Stimulated activated CD8-positive, alpha-beta memory T cell treated with anti-CD3 and anti-CD28 coated beads, Interleukin-4, amount 100 ng/mL, for 1 hour (primary cell): ENCODE measurements around the gene ABCA9.
"Not testable (repeated sequence)": the region's sequence is repeated elsewhere in the genome, so short reads cannot be mapped to it uniquely, and the experiment has no call there.

ENCODE experiments used
- DNase-seq, 2 donors: peaks; one replicate each; pipeline ENCODE4 v3.0.0-alpha.2; 2020; ENCODE audit warnings: low read depth in 2 of 2, low spot score in 1 of 2

The ABCA9 gene

GRCh38 chr17:68954146-68954896 lies 106.4 kb downstream of the ABCA9 start:
- no peak for DNase-seq

GRCh38 chr17:68953340-68953997 lies 107.3 kb downstream of the ABCA9 start:
- no peak for DNase-seq

GRCh38 chr17:68950725-68951124 lies 110.0 kb downstream of the ABCA9 start:
- DNase-seq = no peak

- not testable (repeated sequence) for DNase-seq
Measured at GRCh38 chr17:68947868-68948267, 112.9 kb downstream of the ABCA9 start.

GRCh38 chr17:68944435-68945035 lies 116.2 kb downstream of the ABCA9 start:
- no peak for DNase-seq

- DNase-seq = not testable (repeated sequence)
Measured at GRCh38 chr17:68943812-68944182, 116.9 kb downstream of the ABCA9 start.

GRCh38 chr17:68943123-68943811 lies 117.5 kb downstream of the ABCA9 start:
- DNase-seq = no peak

- DNase-seq = no peak
Measured at GRCh38 chr17:68942389-68942788, 118.3 kb downstream of the ABCA9 start.

- no peak for DNase-seq
Measured at GRCh38 chr17:68941761-68942160, 119.0 kb downstream of the ABCA9 start.

- no peak for DNase-seq
Measured at GRCh38 chr17:68939195-68939594, 121.5 kb downstream of the ABCA9 start.

GRCh38 chr17:68937890-68938514 lies 122.7 kb downstream of the ABCA9 start:
- no peak for DNase-seq

- DNase-seq = no peak
Measured at GRCh38 chr17:68927516-68927915, 133.2 kb downstream of the ABCA9 start.

GRCh38 chr17:68924793-68925720 lies 135.7 kb downstream of the ABCA9 start:
- DNase-seq = no peak
